ENCODE data around the gene HOXC6. TPM values are rescaled to one million over a fixed set of nuclear protein-coding genes. Genes with fewer than 3 reads are reported as not detected.
A peak's percentile ranks its signal among the peaks of the same experiment; 100 is the strongest.

HOXC6 gene
- total and polyA plus RNA-seq, 2 of the 13 experiments (the other 11 are each of a cell fraction or from before 2014, with no cell fraction given) = not detected

- peak; percentile 44; the same call in 1 of the 2 replicates for TF ChIP-seq PATZ1 (CRISPR knock-in tag; IDR thresholded peaks at IDR 0.05)
- 0 out of 2 replicates have a peak, but pooled peaks have one; percentile 10 for TF ChIP-seq BCL6 (CRISPR knock-in tag; IDR thresholded peaks at IDR 0.05)
- no peak for TF ChIP-seq ZNF224 (CRISPR knock-in tag; IDR thresholded peaks at IDR 0.05)
- TF ChIP-seq RBM39 (IDR thresholded peaks at IDR 0.05; ENCODE audit: low read depth, low read length, poor library complexity, severe bottlenecking) = no peak
- no peak for TF ChIP-seq ZSCAN5A (CRISPR knock-in tag; IDR thresholded peaks at IDR 0.05; ENCODE audit: borderline replicate concordance)
- TF ChIP-seq HBP1 (CRISPR knock-in tag; IDR thresholded peaks at IDR 0.05; ENCODE audit: low read depth) = no peak
- no peak for TF ChIP-seq GPN1 (CRISPR knock-in tag; IDR thresholded peaks at IDR 0.05; ENCODE audit: borderline replicate concordance)
- TF ChIP-seq KIAA2018 (CRISPR knock-in tag; IDR thresholded peaks at IDR 0.05; ENCODE audit: borderline replicate concordance) = no peak
- TF ChIP-seq ZNF839 (CRISPR knock-in tag; IDR thresholded peaks at IDR 0.05; ENCODE audit: borderline replicate concordance) = no peak
- no peak for TF ChIP-seq EED (CRISPR knock-in tag; IDR thresholded peaks at IDR 0.05)
- TF ChIP-seq KMT2A (CRISPR knock-in tag; IDR thresholded peaks at IDR 0.05) = no peak
- no peak for TF ChIP-seq SAFB2 (CRISPR knock-in tag; IDR thresholded peaks at IDR 0.05; ENCODE audit: borderline replicate concordance, low read depth)
- TF ChIP-seq MAX (IDR thresholded peaks at IDR 0.05) = 0 out of 2 replicates have a peak, but pooled peaks have one; percentile 3
- no peak for TF ChIP-seq ZFP36 (IDR thresholded peaks at IDR 0.05; ENCODE audit: borderline replicate concordance, low read depth, low read length, partially characterized antibody)
- TF ChIP-seq GTF2F1 (IDR thresholded peaks at IDR 0.05; ENCODE audit: low read length) = no peak
These were observed 39.6 kb upstream of the HOXC6 start (continued) for GRCh38 chr12:53988541-53989226.

Measured in HepG2 (cell line).